Stimulated activated CD4-positive, alpha-beta T cell treated with anti-CD3 and anti-CD28 coated beads, Interleukin-4, amount 100 ng/mL, for 4 hours (primary cell): ENCODE results near the gene PRPF19.
"Not testable (repeated sequence)": the region's sequence is repeated elsewhere in the genome, so short reads cannot be mapped to it uniquely, and the experiment has no call there.

Source experiments
- DNase-seq, 2 experiments: peaks; one replicate each; pipeline ENCODE4 v3.0.0-alpha.2; 2020

PRPF19 gene

GRCh38 chr11:60921777-60922335 is 15.5 kb upstream of the PRPF19 start:
- DNase-seq, result no peak

DNA sequence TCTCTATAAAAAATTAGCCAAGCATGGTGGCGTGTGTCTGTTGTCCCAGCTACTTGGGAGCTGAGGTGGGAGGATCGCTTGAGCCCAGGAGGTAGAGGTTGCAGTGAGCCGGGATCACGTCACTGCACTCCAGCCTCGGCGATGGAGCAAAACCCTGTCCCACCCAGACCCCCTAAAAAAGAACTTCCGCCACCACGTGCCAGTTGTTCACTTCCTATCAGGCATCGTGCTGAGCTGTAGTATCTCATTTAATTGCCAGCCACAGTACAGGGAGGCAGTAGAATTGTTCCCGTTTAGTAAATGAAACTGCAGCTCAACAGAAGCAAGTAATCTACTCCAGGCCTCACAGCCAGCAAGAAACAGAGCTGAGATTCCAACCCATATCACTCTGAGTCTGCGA is 14.9 kb upstream of the PRPF19 start:
- DNase-seq, result no peak

- DNase-seq, result no peak
Measured at GRCh38 chr11:60919956-60920355, 13.6 kb upstream of the PRPF19 start.

GRCh38 chr11:60919320-60919719 is 12.9 kb upstream of the PRPF19 start:
- DNase-seq, result no peak

- no peak for DNase-seq
Measured at GRCh38 chr11:60918939-60919265, 12.5 kb upstream of the PRPF19 start.

GRCh38 chr11:60918251-60918938 is 12.0 kb upstream of the PRPF19 start:
- DNase-seq, result no peak

DNA sequence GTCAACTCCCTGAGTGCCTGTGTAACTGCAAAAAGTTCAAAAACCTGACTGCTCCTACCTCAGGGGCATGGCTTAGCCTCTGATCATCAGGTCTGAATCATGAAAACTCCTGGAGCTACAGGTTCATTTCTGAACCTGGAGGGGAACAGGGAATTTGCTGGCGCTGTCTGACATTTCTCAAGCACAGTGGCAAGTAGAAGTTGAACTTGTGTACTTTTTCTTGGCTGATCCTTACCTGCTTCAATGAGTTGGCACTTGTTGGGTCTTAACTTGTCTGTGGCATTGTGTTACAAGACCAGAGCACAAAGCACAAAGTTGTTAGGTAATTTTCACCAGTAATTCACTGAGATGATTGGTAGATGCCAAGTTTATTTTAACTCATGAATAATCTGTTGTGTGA is 10.9 kb upstream of the PRPF19 start:
- no peak for DNase-seq

DNA sequence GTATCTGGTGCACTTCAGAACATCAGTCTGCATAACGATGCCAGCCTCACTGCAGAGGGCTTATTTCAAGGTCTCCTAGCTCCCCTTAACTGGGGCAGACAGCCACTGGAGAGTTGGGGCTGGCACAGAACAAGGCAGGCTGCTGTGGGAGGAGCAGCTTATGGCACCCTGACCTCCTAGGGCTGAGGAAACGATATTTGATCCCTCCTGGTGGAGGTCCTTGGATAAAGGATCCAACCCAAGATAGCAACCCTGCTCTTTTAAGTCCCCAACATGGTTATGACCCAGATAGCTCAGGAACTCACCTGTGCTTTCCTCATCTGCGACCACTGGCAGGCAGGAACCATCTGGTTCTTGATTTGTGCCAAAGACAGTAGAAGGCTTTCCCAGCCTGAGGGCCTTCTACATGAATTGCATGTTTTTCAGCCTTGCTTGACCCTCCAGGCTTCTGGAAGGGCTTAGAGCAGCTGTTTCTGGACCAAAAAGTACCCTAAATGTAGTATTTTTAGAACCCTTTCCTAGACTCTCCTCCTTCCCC is 10.4 kb upstream of the PRPF19 start:
- DNase-seq, result no peak

DNA sequence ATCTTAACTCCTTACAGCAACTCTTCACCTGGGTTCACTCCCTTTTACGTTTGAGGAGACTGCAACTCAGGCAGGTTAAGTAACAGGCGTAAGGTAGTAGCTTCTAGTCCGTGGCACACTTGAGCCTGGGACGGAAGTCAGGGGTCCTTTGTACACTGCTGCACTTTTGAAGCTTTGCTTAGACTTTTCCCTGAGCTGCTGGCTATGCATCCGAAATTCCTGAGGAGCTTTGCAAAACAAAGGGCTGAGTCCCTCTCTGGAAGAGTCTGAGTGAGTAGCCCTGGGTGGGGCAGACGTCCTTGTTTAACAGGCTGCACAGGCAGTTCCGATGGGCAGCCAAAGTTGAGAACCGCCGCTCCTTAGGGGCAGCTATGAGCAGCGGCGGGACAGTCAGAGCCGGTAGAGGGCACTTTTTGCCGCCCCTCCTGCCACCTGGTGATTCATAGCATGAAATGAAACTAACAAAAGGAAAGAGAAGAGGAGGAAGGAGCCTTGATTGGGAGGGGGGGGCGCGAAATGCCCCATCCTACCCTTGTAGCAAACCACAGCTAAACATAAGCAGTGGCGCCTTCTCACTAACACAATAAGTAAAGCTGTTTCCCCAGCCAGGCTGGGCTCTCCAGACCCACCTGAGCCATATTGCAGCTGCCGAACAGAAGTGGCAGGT is 9.0 kb upstream of the PRPF19 start:
- peak; percentile 63 to 71 for DNase-seq

- DNase-seq, result peak; percentile 29 to 33
Measured at GRCh38 chr11:60914633-60915247, 8.4 kb upstream of the PRPF19 start.

- peak; percentile 82 to 88 for DNase-seq
Measured at GRCh38 chr11:60913793-60914632, 7.6 kb upstream of the PRPF19 start, which contains the start of gene TMEM109. TMEM109 (plus strand) TSS chr11:60914158; CDS start chr11:60919694, 5,536 bp downstream.

- no peak for DNase-seq
Measured at GRCh38 chr11:60912851-60913528, 6.6 kb upstream of the PRPF19 start.

DNA sequence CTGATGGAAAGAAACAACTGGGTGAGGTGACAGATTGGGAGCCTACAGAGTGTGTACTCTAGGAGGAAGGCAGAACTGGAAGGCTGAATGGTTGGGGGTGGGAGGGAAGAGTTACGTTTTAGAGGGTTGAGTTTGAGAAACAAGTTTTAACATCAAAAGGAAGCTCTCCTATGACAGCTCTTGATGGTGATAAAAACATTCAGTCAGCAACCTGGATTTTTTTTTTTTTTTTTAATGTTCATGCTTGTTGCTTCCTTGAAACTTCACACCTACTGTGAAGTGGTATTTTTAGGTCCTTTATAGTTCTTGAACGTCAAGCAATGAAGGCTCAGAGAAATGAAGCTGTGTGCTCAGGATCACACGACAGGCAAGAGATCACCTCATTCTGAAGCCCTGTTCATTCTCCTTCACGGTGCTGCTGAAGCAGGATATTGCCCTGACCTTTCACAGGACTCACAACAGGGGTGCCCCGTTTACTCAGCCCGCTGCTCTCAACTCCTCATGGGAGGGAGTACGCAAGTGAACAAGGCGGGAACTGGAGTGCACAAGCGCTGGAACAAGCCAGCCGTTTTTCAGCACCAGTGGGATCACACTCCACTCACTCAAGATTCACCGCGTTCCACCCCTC is 6.0 kb upstream of the PRPF19 start:
- DNase-seq, result no peak

DNA sequence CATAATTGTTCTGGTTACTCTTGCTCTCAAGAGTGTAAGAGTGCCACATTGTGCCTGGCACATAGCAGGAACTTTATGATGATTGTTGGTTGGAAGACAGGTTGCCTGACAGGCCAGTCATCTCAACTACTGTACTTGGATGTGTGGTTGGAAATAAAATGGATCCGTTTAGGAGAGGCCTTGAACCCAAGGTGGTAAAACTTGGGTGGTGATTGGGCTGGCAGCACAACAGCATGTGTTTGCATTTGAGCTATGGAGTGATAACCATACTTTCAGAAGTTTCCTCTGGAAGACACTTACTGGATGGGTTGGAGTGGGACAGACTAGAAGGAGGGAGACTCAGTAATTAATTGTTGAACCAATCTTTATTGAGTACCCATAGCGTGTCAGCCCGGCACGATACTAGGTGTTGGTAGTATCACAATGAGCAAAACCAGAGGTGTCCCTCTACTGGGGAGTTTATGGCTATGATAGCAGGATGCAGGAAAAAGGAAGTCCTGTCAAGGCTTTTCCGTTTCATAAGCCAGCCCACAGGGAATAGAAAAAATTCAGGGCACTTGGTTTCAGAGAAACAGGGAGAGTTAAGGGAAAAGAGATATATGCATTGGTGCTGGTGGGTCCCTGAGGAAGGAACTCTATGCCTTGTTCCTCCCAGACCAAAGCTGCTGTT is 4.5 kb upstream of the PRPF19 start:
- DNase-seq, result no peak

DNA sequence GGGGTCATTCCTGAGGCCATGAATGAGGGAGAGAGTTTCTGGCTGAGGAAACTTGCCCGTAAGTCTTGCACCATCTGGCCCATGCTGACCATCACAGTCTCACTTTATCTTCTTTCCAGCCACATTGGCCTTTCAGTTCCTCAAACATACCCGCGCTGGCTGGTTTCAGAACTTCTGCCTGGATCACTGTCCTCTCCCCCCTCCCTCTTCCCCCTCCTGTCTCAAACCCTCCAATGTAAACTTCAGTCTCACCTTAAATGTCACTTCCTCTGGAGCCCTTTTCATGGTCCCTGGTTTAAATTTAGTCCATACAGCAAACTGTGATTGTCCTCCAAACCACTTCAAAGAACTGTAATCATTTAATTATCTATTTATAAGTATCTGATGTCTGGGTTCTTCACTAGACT is 3.9 kb upstream of the PRPF19 start:
- no peak for DNase-seq

GRCh38 chr11:60909680-60910280 is 3.4 kb upstream of the PRPF19 start:
- DNase-seq, result not testable (repeated sequence)

DNA sequence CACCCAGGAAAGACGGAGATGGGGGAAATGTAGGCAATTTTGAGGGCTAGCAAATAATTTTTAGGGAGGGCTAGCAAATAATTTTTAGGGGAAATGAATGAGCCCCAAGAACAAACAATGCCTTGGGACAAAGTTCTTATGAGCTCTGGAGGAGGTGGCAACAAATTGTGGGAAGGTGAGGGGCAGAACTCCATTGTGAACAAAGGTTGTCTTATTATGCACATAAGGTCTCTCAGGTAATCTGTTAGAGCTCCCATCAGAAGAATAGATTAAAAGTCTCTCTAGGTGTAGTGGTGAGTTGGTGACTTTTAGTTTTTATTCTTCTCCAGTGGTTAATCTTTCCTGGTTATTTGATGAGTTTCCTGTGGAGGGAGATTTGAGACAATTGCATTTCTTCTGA is 2.4 kb upstream of the PRPF19 start:
- DNase-seq, result no peak

DNA sequence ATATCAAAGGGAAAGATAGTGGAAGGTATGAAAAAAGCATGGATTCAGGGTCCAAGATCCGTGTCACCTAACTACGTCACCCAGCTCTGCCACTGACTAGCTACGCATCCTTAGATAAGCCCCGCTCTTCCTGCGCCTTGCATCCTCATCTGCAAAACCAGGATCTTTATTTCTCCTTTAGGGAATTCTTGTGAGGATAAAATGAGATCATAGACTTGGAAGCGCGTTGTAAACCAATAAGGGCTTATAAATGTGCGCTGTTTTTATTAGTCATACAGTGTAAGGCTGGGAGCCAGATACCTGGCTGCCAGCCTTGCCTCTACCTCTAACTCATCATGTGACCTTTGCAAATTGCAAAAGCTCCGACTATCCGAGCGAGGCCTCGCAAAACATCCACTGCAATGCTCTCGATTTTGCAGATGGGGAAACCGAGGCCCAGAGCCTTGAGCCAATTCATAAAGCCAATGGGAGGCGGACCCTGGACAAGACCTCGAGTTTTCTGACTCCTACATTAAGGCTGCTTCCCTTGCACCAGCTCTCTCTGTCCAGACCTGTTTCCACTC is 753 bp downstream of the PRPF19 start:
- DNase-seq, result peak in 1 of 2 experiments; percentile 22

DNA sequence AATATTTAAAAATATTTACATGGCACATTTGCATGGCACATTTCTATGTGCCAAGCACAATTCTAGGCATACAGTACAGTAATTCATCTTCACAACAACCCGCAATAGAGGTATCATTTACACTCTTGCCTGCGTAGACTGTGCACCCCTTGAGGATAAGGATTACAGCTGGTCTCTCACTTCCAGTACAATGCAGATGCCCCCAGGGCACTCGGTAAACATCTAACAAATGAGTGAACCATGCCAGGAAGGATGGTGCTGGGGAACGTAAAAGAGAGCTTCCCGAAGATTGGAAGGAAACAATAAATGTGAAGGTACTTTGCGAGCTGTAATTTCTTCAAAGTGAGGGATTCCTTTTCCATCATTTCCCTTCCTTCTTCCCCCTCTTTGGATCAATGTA is 1.3 kb downstream of the PRPF19 start:
- DNase-seq, result no peak

- DNase-seq, result no peak
Measured at GRCh38 chr11:60902625-60903024, 3.8 kb downstream of the PRPF19 start.
